NCI-H526 (cell line): ENCODE measurements around the gene TST.

ENCODE experiments used
- DNase-seq, 2 experiments: peaks; one replicate each; lab custom pipeline; 2025; lab: John Stamatoyannopoulos, UW

TST gene

DNA sequence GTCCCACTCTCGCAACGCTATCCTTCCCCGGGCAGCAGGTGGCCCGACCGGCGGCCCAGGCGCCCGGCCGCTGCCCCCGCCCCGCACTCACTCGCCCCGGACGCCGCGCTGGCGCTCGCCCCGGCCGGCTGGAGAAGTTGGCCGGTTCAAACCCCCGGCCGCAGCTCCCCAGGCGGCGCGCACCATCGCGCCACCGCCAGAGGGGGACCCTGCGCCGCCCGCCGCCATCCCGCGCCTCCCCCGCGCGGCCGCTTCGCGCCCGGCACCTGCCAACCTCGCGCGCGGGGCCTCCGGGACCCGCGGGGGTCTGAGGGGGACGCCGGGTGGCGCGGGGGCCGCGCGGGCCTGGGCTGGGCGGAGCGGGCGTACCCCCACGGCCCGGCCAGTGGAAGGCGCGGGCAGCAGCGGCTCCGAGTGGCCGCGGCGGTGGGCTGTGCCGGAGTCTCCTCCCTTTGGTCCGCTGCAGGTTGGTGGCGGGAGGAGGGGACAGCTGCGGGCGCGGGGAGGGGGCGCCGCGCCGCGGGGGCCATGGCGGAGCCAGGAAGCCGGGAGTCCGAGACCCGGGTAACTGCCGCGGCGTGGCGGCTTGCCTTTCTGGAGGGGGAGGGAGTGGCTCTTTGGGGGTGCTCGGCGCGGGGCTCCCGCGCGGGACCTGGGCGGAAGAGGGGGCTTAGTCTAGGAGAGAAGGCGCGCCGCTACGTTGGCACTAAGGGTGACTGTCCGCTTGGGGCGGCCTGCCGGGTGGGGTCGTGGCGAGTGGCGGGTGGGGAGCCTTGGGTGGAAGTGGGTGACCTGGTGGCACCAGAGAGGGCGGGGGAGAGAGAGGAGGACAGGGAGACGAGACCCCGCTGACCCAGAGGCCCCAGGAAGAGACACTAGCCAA is at the start of gene TST, which contains the start of gene MPST:
TSS of gene TST (minus strand) at position 139 of the 883 bp plus-strand sequence. CDS start 715 bp downstream, outside the sequence.
TSS of gene MPST (plus strand) at position 434 of the 883 bp plus-strand sequence. CDS start at position 529, 95 bp downstream.
- DNase-seq: peak in 1 of 2 experiments; percentile 76

DNA sequence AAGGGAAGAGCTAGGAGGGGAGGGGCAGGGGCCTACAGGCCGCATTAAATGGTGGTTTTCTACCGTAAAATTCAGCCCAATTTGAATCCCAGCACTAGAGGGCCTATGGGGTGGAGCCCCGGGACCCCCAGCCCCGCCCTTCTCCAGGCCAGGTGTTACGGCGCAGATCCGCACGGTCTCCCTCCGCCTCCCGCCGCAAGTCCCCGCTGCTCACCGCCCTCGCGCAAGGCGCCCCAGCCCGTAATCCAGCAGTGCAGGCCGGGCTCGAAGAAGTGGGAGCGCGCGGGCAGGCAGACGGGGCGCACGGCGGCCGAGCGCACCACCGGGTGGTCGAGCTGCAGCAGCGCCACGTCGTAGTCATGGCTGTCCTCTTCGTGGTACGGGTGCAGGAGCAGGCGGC is 49.6 kb upstream of the TST start:
- DNase-seq: peak in 1 of 2 experiments; percentile 14

DNA sequence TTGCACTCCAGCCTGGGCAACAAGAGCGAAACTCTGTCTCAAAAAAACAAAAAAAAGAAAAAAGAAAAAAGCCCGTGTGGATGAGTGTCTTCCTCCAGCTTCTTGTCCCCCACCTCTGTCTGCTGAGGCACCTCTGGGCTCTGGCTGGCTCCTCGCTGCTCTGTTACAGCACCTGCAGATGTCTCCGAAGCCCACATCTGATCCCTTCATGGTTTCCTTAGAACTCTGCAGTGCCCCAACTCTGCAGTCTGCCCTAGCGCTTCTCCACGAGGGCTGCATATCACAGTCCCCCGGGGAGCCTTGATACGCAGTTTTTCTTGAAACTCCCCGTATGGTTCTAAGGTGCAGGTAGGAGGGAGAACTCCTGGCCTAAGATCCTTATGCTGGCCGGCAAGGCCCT is 48.2 kb upstream of the TST start:
- no peak for DNase-seq

GRCh38 chr22:37065961-37066360 is 46.7 kb upstream of the TST start:
- no peak for DNase-seq

DNA sequence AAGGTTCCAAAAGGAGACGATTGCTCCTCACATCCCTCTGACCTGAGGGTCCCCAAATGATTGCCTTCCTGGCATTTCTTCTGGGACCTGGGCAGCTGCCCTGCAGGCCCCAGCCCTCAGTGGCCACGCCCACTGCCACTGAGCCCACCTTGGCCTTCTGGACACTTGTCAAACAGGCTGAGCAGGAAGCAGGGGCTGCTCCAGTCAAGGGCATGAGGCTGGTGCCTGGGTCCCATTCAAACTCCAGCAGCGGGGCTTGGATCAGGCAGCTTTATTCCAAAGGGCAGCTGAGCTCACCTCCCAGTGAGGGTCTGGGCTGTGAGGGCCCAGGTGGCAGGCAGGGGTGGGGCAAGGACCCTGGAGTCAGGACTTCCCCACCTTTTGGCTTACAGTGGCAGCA is 45.9 kb upstream of the TST start:
- no peak for DNase-seq

DNA sequence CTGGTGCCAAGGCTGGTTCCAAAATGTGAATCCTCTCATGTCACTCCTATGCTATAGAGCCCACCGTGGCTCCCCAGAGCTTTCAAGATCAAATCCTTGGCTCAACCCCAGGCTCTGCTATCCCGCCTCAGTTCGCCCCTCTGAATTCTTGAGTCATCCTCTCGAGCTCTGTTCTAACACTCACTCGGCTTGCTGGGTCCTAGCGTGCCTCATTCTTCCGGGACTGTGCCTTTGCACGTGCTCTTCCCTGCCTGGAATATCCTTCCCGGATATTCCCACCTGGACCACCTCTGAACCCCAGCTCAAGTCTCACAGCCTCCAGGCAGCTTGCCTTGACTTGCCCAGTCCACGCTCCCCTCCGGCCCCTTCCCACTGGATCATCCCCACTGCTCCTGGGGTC is 45.3 kb upstream of the TST start:
- DNase-seq: no peak

GRCh38 chr22:37063431-37064420 is 44.5 kb upstream of the TST start:
- DNase-seq: peak in 1 of 2 experiments; percentile 56

- DNase-seq: no peak
Measured at GRCh38 chr22:37062702-37063381, 43.6 kb upstream of the TST start.

GRCh38 chr22:37062376-37062675 is 43.1 kb upstream of the TST start:
- DNase-seq: no peak

DNA sequence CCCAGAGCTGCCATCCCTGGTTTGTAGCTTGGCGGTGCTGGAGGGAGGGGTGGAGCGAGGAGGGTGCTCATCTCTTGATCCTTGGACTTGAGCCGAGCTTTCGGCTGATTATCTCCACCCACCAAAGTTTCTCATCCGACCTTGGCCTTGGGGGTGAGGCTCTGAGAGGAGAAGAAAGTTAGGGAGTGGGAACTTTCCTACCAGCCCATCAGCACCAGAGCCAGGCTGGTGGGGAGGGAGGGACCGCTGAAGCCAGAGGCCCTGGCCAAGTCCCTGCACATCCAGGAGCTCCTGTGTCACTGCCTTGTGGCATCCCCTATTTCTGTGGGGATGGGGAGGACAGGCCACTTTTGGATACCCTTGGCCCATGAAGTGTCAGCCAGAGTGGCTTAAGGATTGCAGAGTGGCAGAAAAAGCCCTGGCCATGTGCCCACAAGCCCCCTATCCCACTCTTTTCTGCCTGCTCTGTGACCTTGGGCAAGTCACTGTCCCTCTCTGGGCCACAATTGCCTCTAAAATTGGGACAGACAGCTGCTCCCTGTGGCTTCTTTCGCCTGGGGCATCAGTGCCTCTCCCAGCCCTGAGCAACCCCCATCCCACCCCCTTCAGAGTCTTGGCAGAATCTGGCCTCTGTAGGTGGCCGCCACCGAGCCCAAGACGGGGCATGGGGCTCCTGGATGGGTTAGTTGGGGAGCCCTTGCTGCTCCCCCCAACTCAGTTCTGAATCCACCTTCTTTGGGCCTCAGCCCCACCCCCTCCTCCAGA is 42.5 kb upstream of the TST start:
- no peak for DNase-seq

DNA sequence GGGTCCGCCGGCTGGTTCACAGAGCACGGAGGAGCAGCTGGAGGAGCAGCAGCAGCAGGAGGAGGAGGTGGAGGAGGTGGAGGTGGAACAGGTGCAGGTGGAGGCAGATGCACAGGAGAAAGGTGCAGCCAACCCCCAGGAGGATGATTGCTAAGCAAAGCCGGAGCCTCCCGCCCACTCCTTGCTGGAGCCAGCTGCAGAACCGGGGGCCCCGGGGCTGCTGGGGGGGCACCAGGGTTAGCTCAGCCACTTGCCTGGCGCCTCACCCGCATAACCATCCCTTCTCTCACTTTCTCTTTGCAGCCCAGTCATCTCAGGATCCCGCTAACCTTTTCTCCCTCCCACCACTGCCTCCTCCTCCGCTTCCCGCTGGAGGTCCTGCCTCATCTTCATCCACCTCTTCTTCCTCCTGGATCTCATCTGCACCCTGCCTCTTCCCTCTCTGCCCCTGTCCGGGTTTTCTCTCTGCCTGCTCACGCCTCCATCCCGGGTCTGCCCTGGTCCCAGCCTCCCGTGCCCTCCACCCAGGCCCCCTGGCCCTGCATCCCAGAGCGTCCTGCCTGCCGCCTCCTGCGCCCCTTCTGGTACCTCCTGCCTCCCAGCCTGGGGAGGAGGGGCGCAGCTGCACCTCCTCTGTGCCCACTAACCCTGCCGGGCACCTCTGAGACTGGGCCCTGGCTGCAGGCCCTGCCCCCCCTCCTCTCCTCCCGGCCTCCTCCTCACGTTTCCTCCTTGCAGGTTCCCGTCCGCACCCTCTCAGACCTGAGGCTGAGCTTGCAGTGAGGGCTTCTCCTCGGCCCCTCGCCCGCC is 41.8 kb upstream of the TST start:
- no peak for DNase-seq

GRCh38 chr22:37059876-37060449 is 40.7 kb upstream of the TST start:
- DNase-seq: no peak

DNA sequence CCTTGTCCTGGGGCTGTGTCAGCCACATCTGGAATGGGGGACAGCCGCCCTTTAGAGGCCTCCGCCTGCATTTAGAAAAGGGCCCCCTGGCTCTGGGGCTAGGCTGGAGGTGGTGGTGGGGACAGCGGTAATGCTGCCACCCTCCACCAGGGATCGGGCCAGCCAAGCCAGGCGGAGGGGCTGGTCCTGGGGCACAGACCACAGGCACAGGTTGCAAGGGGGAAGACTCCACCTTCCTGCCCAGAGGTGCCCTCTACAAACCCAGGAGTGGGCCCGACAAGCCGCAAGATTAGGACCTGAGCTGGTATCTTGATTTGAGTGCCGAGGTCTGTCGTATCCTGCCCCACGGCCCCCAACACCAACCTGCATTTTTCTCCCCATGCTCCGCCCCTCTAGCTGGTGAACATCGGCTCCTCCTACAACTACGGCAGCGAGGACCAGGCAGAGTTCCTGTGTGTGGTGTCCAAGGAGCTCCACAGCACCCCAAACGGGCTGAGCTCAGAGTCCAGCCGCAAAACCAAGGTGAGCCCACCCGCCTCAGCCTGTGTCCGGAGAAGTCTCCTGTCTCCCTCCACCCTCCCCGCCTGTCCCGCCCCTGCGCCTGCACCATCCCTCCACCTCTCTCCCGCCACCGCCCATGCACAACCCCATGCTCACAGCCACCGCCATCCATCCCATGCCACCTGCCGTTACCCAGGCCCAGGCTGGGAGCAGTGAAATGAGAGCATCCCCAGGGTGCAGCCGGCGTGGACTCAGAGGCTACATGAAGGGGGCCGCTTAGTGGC is 39.9 kb upstream of the TST start:
- no peak for DNase-seq

GRCh38 chr22:37057796-37058510 is 38.7 kb upstream of the TST start:
- no peak for DNase-seq

- no peak for DNase-seq
Measured at GRCh38 chr22:37057226-37057625, 38.0 kb upstream of the TST start.

DNA sequence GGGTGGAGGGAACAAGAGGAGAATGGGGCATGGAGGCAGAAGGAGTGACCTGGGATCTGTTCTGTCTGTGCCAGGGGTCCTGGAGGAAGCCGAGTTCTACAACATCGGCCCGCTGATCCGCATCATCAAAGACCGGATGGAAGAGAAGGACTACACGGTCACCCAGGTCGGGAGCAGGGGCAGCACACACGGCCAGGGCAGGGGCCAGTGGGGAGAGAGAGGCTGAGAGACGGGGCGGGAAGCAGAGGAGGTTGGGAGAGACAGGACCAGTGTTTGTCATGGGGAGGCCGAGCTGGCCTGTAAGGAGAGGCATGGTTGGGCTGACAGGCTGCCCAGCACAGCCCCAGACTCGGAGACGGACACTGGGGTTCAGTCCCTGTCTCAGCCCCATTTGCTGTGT is 37.0 kb upstream of the TST start:
- DNase-seq: no peak

DNA sequence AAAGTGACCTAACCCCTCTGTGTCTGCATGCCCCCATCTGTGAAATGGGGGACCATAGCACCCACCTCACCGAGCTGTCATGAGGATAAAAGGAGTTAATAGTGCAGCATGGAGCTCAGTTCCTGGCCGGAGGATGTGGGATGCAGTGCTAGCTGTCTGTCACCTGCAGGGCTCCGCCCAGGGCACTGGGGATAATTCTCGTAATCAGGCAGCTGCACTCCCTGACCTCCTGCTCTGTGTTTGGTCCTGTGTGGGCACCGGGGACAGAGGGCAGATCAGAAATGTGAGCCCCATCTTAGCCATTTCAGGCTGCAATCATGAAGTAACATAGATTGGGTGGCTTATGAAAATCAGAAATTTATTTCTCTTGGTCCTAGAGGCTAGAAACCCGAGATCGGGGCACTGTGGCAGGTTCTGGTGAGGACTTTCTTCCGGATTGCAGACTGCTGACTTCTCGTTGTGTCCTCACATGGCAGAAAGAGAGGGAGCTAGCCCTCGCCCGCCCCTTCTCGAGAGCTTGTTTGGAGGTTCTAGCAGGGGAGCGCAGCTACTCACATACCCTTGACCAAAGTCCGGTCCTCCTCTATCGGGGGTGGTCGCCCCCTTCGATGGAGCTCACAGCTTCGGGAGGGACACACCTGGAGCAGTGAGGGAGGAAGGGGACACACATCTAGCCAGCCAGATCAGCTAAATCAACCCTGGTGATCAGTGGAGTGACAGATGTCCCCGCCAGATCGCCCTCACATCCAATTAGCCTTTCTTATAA is 35.5 kb upstream of the TST start:
- DNase-seq: no peak

DNA sequence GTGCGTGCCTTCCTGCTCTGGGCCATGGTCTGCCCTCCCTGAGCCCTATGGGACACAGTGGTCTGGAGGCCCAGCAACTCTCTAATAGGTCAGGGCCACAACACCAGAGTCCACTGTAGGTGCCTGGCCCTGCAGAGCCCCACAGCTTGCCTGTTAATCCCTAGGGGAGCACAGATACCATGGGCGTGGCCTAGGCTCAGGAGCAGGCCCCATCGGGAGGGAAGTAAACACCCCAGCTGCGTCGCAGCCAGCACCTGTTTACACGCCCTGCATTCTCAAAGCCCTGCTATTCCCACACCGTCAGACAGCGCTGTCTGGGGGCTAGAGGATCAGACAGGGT is 34.8 kb upstream of the TST start:
- DNase-seq: peak in 1 of 2 experiments; percentile 59
